Caco-2 (cell line): ENCODE measurements around the gene PGLYRP4. TPM values are rescaled to one million over a fixed set of nuclear protein-coding genes. Genes with fewer than 3 reads are reported as not detected.

Experiments used
- BruUV-seq: library from RNA; stranded (reverse); fragments of 400-500 nt; replicated peaks from 2 replicates; lab custom pipeline; 2021; lab: Mats Ljungman, UMichigan
- CTCF ChIA-PET: fragments of 300-600 bp; sonication (Branson Sonifier 250); formaldehyde crosslinking; loops from one replicate; lab custom pipeline; 2022; ENCODE audit warnings: antibody characterized with exemption; lab: Charles Lee
- POLR2A ChIA-PET: fragments of 300-600 bp; sonication (Branson Sonifier 250); formaldehyde crosslinking; loops from one replicate; lab custom pipeline; 2022; ENCODE audit warnings: antibody characterized with exemption; lab: Charles Lee
- DNase-seq, 2 experiments: peaks; one replicate each; pipeline versions ENCODE4 v3.0.0 to v3.0.0-alpha.2; 2020 to 2022
- H3K27me3 ChIP-seq: replicated peaks from 2 replicates; pipeline ENCODE4 v1.6.0; 2011; ENCODE audit warnings: low read length; ENCODE audit not compliant: control insufficient read depth, insufficient read depth
- H3K36me3 ChIP-seq: 2 replicates; pipeline ENCODE4 v1.5.1; 2011; ENCODE audit warnings: low read length; ENCODE audit not compliant: control insufficient read depth, insufficient read depth
- H3K4me1 ChIP-seq: fragments of 250-450 bp; sonication (Bioruptor Pico); 2 replicates; pipeline ENCODE4 v1.5.1; 2020; ENCODE audit warnings: mild to moderate bottlenecking
- H3K4me3 ChIP-seq: 2 replicates; pipeline ENCODE4 v1.5.1; 2011; ENCODE audit warnings: low read depth, mild to moderate bottlenecking, control low read depth, low read length
- H3K9me3 ChIP-seq: fragments of 250-450 bp; sonication (Bioruptor Pico); 2 replicates; pipeline ENCODE4 v1.5.1; 2020; ENCODE audit warnings: mild to moderate bottlenecking, moderate library complexity
- H3K27ac Mint-ChIP-seq: one replicate; pipeline ENCODE4 v1.8.0; 2022; ENCODE audit warnings: mixed read lengths; ENCODE audit not compliant: unreplicated experiment
- H3K27me3 Mint-ChIP-seq: one replicate; pipeline ENCODE4 v1.8.0; 2022; ENCODE audit warnings: mixed read lengths; ENCODE audit not compliant: insufficient read depth, unreplicated experiment
- H3K36me3 Mint-ChIP-seq: one replicate; pipeline ENCODE4 v1.8.0; 2022; ENCODE audit warnings: mild to moderate bottlenecking, mixed read lengths; ENCODE audit not compliant: insufficient read depth, unreplicated experiment
- H3K4me1 Mint-ChIP-seq: one replicate; pipeline ENCODE4 v1.8.0; 2022; ENCODE audit warnings: low read depth, mixed read lengths; ENCODE audit not compliant: unreplicated experiment
- H3K4me3 Mint-ChIP-seq: one replicate; pipeline ENCODE4 v1.8.0; 2022; ENCODE audit warnings: mild to moderate bottlenecking, moderate library complexity, mixed read lengths; ENCODE audit not compliant: unreplicated experiment
- H3K9me3 Mint-ChIP-seq: one replicate; pipeline ENCODE4 v1.8.0; 2022; ENCODE audit warnings: mixed read lengths; ENCODE audit not compliant: unreplicated experiment
- intact Hi-C: fragments of 100-400 bp; cut with micrococcal nuclease; formaldehyde crosslinking; loops from one replicate; pipeline ENCODE4 v1.10.0; 2022; ENCODE audit not compliant: unreplicated experiment
- total RNA-seq: library from RNA; stranded (reverse); gene quantifications from 2 replicates; pipeline ENCODE4 v1.2.3, GENCODE V29; 2022
- TF ChIP-seq, protein P1 (sequence below), 2 experiments: fragments of 200-600 bp in 1 of 2; IDR thresholded peaks; 1 replicate in 1 of 2; 2 replicates in 1 of 2; pipeline versions ENCODE4 v1.5.1 to v1.8.0; 2011 to 2022; ENCODE audit warnings: antibody characterized with exemption in 1 of 2, control low read depth in 1 of 2, inconsistent platforms in 1 of 2, low read depth in 1 of 2, low read length in 1 of 2, mild to moderate bottlenecking in 1 of 2, moderate library complexity in 1 of 2; ENCODE audit not compliant: insufficient read depth in 1 of 2, severe bottlenecking in 1 of 2, unreplicated experiment in 1 of 2

Gene PGLYRP4
- total RNA-seq, 1 experiment from 2014 or later, result not detected

DNA sequence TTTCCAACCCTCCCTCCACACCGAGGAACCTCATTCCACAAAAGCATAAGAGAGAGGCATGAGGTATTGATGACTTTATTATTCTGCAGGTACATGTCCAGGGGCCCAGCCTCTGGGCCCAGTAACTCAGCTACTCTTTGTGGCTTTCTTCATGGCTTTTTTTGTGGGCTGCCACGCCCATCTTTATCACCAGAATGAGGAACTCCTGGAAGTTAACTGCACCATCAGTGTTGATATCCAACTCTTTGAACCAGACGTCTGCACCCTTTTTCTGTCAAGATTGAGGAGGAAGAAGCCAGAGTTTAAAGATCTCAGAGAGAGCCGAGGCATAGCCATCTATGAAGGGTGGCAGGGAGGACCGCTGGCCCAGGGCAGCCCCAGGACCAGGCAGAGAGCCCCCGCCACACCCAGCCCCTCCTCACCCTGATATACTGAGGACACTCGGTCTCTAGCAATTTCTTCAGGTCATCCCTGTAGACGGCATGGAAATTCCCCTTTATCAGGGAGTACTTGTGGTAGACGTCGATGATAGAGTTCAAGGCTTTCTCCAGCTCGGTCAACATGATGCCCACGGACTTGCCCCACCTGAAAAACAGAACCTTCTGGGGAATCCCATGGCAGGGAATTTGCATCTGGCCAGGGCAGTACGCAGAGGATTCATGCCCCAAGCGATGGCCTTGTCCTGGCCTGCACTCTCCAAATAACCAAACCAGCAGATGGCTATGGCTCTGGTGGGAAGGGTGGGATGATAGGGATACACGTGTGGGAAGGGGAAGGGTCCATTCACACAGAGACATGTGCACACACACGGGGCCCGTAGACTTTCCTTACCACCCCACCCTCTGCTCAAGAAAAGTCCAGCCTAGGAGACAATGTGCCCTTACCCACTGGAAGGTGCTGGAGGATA, 41.6 kb upstream of the PGLYRP4 start:
- Histone ChIP-seq H3K27me3 (no peaks in the 10 kb centered on the region; the same call in 1 of the 2 replicates), H3K9me3 (no peaks in the 10 kb centered on the region), H3K4me3 (no peak overlapping the region), H3K4me1 (no peaks in the 10 kb centered on the region), H3K36me3 (no peaks in the 10 kb centered on the region)
- ChIA-PET CTCF (no interaction called here), POLR2A (no interaction called here)
- Mint-ChIP-seq H3K27me3 (peaks cover 16% of the 10 kb centered on the region), H3K27ac (no peak overlapping the region), H3K4me1 (no peaks in the 10 kb centered on the region), H3K36me3 (no peaks in the 10 kb centered on the region), H3K9me3 (no peaks in the 10 kb centered on the region), H3K4me3 (no peak overlapping the region)
- no TSS peak for BruUV-seq
- TF ChIP-seq, protein P1, sequence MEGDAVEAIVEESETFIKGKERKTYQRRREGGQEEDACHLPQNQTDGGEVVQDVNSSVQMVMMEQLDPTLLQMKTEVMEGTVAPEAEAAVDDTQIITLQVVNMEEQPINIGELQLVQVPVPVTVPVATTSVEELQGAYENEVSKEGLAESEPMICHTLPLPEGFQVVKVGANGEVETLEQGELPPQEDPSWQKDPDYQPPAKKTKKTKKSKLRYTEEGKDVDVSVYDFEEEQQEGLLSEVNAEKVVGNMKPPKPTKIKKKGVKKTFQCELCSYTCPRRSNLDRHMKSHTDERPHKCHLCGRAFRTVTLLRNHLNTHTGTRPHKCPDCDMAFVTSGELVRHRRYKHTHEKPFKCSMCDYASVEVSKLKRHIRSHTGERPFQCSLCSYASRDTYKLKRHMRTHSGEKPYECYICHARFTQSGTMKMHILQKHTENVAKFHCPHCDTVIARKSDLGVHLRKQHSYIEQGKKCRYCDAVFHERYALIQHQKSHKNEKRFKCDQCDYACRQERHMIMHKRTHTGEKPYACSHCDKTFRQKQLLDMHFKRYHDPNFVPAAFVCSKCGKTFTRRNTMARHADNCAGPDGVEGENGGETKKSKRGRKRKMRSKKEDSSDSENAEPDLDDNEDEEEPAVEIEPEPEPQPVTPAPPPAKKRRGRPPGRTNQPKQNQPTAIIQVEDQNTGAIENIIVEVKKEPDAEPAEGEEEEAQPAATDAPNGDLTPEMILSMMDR (IDR thresholded peaks at IDR 0.05; ENCODE audit: insufficient read depth in 1 of 2, low read depth in 1 of 2, low read length in 1 of 2, severe bottlenecking in 1 of 2, unreplicated experiment in 1 of 2), result no peak
- no peak for DNase-seq
- intact Hi-C loops, result no loop called here

DNA sequence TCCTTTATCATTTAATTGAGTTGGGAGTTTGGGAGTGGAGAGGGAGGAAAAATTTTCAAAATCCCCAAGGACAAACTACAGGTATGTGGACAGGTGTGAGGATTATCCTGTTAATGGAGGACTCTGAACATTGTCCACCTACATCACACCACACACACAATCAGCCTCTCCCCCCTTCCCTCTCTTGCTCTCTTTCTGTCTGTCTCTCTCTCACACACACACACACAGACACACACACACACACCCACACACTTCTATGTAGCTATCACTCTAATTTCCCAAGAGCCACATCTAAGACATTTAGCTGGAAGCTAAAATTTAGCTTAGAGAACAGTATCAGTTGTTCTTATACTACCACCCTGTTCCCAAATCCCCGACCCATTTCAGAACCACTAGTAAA, 40.8 kb upstream of the PGLYRP4 start:
- Mint-ChIP-seq H3K36me3 (no peaks in the 10 kb centered on the region), H3K27ac (no peak overlapping the region), H3K9me3 (no peaks in the 10 kb centered on the region), H3K27me3 (peaks cover 14% of the 10 kb centered on the region), H3K4me1 (no peaks in the 10 kb centered on the region), H3K4me3 (no peak overlapping the region)
- Histone ChIP-seq H3K9me3 (no peaks in the 10 kb centered on the region), H3K4me3 (no peak overlapping the region), H3K36me3 (no peaks in the 10 kb centered on the region), H3K4me1 (no peaks in the 10 kb centered on the region), H3K27me3 (no peaks in the 10 kb centered on the region; the same call in 1 of the 2 replicates)
- POLR2A ChIA-PET, result no interaction called here
- TF ChIP-seq, protein P1 (IDR thresholded peaks at IDR 0.05; ENCODE audit: insufficient read depth in 1 of 2, low read depth in 1 of 2, low read length in 1 of 2, severe bottlenecking in 1 of 2, unreplicated experiment in 1 of 2), result no peak
- no TSS peak for BruUV-seq
- DNase-seq, result no peak
- intact Hi-C loops, result no loop called here
- CTCF ChIA-PET, result no interaction called here

DNA sequence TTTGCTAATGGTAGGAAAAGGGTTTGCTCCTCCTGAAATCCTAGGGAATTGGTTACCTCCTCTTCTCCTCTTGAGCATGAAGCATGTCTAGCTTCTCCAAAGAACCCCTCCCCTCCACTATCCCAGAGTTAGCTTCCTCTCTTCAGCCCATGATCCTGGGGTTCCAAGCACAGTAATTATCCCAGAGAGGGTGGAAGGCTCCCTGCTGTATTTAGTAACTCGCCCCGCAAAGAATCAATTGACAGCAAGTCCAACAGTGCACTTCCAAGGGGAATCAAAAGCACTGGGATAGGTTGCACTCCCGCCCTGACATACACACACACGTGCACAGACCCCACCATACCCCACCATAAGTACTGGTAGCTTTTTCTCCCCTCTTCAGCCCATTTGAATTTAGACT, 39.1 kb upstream of the PGLYRP4 start:
- no peaks in the 10 kb centered on the region for H3K4me1 ChIP-seq
- peaks cover under 1% of the 10 kb centered on the region for H3K9me3 Mint-ChIP-seq
- ChIA-PET POLR2A (no interaction called here), CTCF (interaction anchor here (0.5 kb wide), 1 partner anchor 22 kb away, joined by 3 read pairs; no protein-coding TSS in a partner anchor)
- H3K36me3 Mint-ChIP-seq, result no peaks in the 10 kb centered on the region
- H3K4me3 ChIP-seq, result no peak overlapping the region
- no peaks in the 10 kb centered on the region for H3K9me3 ChIP-seq
- BruUV-seq, result no TSS peak
- no peaks in the 10 kb centered on the region; the same call in 1 of the 2 replicates for H3K27me3 ChIP-seq
- peaks cover 11% of the 10 kb centered on the region for H3K27me3 Mint-ChIP-seq
- intact Hi-C loops, result no loop called here
- H3K27ac Mint-ChIP-seq, result no peak overlapping the region
- TF ChIP-seq, protein P1 (IDR thresholded peaks at IDR 0.05; ENCODE audit: insufficient read depth in 1 of 2, low read depth in 1 of 2, low read length in 1 of 2, severe bottlenecking in 1 of 2, unreplicated experiment in 1 of 2), result no peak
- no peak for DNase-seq
- no peaks in the 10 kb centered on the region for H3K4me1 Mint-ChIP-seq
- no peaks in the 10 kb centered on the region for H3K36me3 ChIP-seq
- H3K4me3 Mint-ChIP-seq, result no peak overlapping the region
